ENCODE measurements around the gene CFAP126.

The CFAP126 gene

GRCh38 chr1:161373442-161373841 is 5.8 kb upstream of the CFAP126 start:
- H3K27me3 Mint-ChIP-seq, result no peaks in the 10 kb centered on the region
- no peak overlapping the region for H3K4me3 Mint-ChIP-seq
- DNase-seq (ENCODE audit: low spot score in 2 of 2) (no peak), ATAC-seq (replicated peaks; ENCODE audit: extremely low read depth, poor library complexity, severe bottlenecking) (no peak)
- no peaks in the 10 kb centered on the region for H3K9me3 Mint-ChIP-seq
- H3K4me1 Mint-ChIP-seq, result no peaks in the 10 kb centered on the region
- H3K27ac Mint-ChIP-seq (ENCODE audit: low read depth), result no peak overlapping the region
- H3K36me3 Mint-ChIP-seq (ENCODE audit: insufficient read depth), result no peaks in the 10 kb centered on the region

- DNase-seq (ENCODE audit: low spot score in 2 of 2) (no peak), ATAC-seq (replicated peaks; ENCODE audit: extremely low read depth, poor library complexity, severe bottlenecking) (no peak)
- H3K36me3 Mint-ChIP-seq (ENCODE audit: insufficient read depth), result peaks cover 22% of the 10 kb centered on the region
- no peaks in the 10 kb centered on the region for H3K9me3 Mint-ChIP-seq
- H3K4me3 Mint-ChIP-seq, result no peak overlapping the region
- no peaks in the 10 kb centered on the region for H3K27me3 Mint-ChIP-seq
- peak overlapping the region; percentile 75 for H3K27ac Mint-ChIP-seq (ENCODE audit: low read depth)
- peaks cover 7% of the 10 kb centered on the region for H3K4me1 Mint-ChIP-seq
Measured at GRCh38 chr1:161365207-161365606, 2.5 kb downstream of the CFAP126 start.

- H3K4me1 Mint-ChIP-seq, result peaks cover 7% of the 10 kb centered on the region
- no peak overlapping the region for H3K4me3 Mint-ChIP-seq
- H3K27me3 Mint-ChIP-seq, result no peaks in the 10 kb centered on the region
- peaks cover 25% of the 10 kb centered on the region for H3K36me3 Mint-ChIP-seq (ENCODE audit: insufficient read depth)
- DNase-seq (ENCODE audit: low spot score in 2 of 2) (no peak), ATAC-seq (replicated peaks; ENCODE audit: extremely low read depth, poor library complexity, severe bottlenecking) (no peak)
- peak overlapping the region; percentile 75 for H3K27ac Mint-ChIP-seq (ENCODE audit: low read depth)
- H3K9me3 Mint-ChIP-seq, result no peaks in the 10 kb centered on the region
Measured at GRCh38 chr1:161364332-161364731, 3.3 kb downstream of the CFAP126 start.

- DNase-seq (ENCODE audit: low spot score in 2 of 2) (no peak), ATAC-seq (replicated peaks; ENCODE audit: extremely low read depth, poor library complexity, severe bottlenecking) (no peak)
- H3K4me1 Mint-ChIP-seq, result no peaks in the 10 kb centered on the region
- H3K27ac Mint-ChIP-seq (ENCODE audit: low read depth), result no peak overlapping the region
- no peaks in the 10 kb centered on the region for H3K9me3 Mint-ChIP-seq
- no peaks in the 10 kb centered on the region for H3K27me3 Mint-ChIP-seq
- peaks cover 45% of the 10 kb centered on the region for H3K36me3 Mint-ChIP-seq (ENCODE audit: insufficient read depth)
- H3K4me3 Mint-ChIP-seq, result no peak overlapping the region
Measured at GRCh38 chr1:161359291-161359690, 8.4 kb downstream of the CFAP126 start.

- H3K27ac Mint-ChIP-seq (ENCODE audit: low read depth), result no peak overlapping the region
- no peak for DNase-seq (ENCODE audit: low spot score in 2 of 2)
- no peak overlapping the region for H3K4me3 Mint-ChIP-seq
- no peaks in the 10 kb centered on the region for H3K9me3 Mint-ChIP-seq
- no peaks in the 10 kb centered on the region for H3K27me3 Mint-ChIP-seq
- peaks cover 36% of the 10 kb centered on the region for H3K36me3 Mint-ChIP-seq (ENCODE audit: insufficient read depth)
- no peak for ATAC-seq (replicated peaks; ENCODE audit: extremely low read depth, poor library complexity, severe bottlenecking)
- no peaks in the 10 kb centered on the region for H3K4me1 Mint-ChIP-seq
Measured at GRCh38 chr1:161357073-161357472, 10.6 kb downstream of the CFAP126 start.

GRCh38 chr1:161351482-161351881 is 16.2 kb downstream of the CFAP126 start:
- no peaks in the 10 kb centered on the region for H3K4me1 Mint-ChIP-seq
- no peaks in the 10 kb centered on the region for H3K27me3 Mint-ChIP-seq
- peaks cover 18% of the 10 kb centered on the region for H3K36me3 Mint-ChIP-seq (ENCODE audit: insufficient read depth)
- no peak overlapping the region for H3K4me3 Mint-ChIP-seq
- H3K27ac Mint-ChIP-seq (ENCODE audit: low read depth), result no peak overlapping the region
- DNase-seq (ENCODE audit: low spot score in 2 of 2) (no peak), ATAC-seq (replicated peaks; ENCODE audit: extremely low read depth, poor library complexity, severe bottlenecking) (no peak)
- no peaks in the 10 kb centered on the region for H3K9me3 Mint-ChIP-seq

GRCh38 chr1:161350671-161351070 is 17.0 kb downstream of the CFAP126 start:
- DNase-seq (ENCODE audit: low spot score in 2 of 2), result no peak
- H3K4me3 Mint-ChIP-seq, result no peak overlapping the region
- ATAC-seq (replicated peaks; ENCODE audit: extremely low read depth, poor library complexity, severe bottlenecking), result no peak
- H3K9me3 Mint-ChIP-seq, result no peaks in the 10 kb centered on the region
- H3K27me3 Mint-ChIP-seq, result no peaks in the 10 kb centered on the region
- H3K4me1 Mint-ChIP-seq, result no peaks in the 10 kb centered on the region
- H3K36me3 Mint-ChIP-seq (ENCODE audit: insufficient read depth), result peaks cover 15% of the 10 kb centered on the region
- H3K27ac Mint-ChIP-seq (ENCODE audit: low read depth), result no peak overlapping the region

GRCh38 chr1:161342821-161343220 is 24.9 kb downstream of the CFAP126 start:
- Mint-ChIP-seq H3K27ac (ENCODE audit: low read depth) (no peak overlapping the region), H3K36me3 (ENCODE audit: insufficient read depth) (peaks cover 35% of the 10 kb centered on the region), H3K9me3 (no peaks in the 10 kb centered on the region), H3K27me3 (no peaks in the 10 kb centered on the region), H3K4me3 (no peak overlapping the region), H3K4me1 (peaks cover 6% of the 10 kb centered on the region)
- ATAC-seq (replicated peaks; ENCODE audit: extremely low read depth, poor library complexity, severe bottlenecking), result no peak
- DNase-seq (ENCODE audit: low spot score in 2 of 2), result no peak

- H3K27me3 Mint-ChIP-seq, result no peaks in the 10 kb centered on the region
- DNase-seq (ENCODE audit: low spot score in 2 of 2), result no peak
- no peaks in the 10 kb centered on the region for H3K9me3 Mint-ChIP-seq
- no peak overlapping the region for H3K27ac Mint-ChIP-seq (ENCODE audit: low read depth)
- no peak for ATAC-seq (replicated peaks; ENCODE audit: extremely low read depth, poor library complexity, severe bottlenecking)
- H3K36me3 Mint-ChIP-seq (ENCODE audit: insufficient read depth), result peaks cover 35% of the 10 kb centered on the region
- H3K4me3 Mint-ChIP-seq, result no peak overlapping the region
- peaks cover 6% of the 10 kb centered on the region for H3K4me1 Mint-ChIP-seq
Measured at GRCh38 chr1:161342177-161342576, 25.5 kb downstream of the CFAP126 start.

GRCh38 chr1:161335796-161336195 is 31.9 kb downstream of the CFAP126 start:
- DNase-seq (ENCODE audit: low spot score in 2 of 2) (no peak), ATAC-seq (replicated peaks; ENCODE audit: extremely low read depth, poor library complexity, severe bottlenecking) (no peak)
- Mint-ChIP-seq H3K4me1 (peaks cover 5% of the 10 kb centered on the region), H3K9me3 (no peaks in the 10 kb centered on the region), H3K27me3 (no peaks in the 10 kb centered on the region), H3K27ac (ENCODE audit: low read depth) (no peak overlapping the region), H3K36me3 (ENCODE audit: insufficient read depth) (peaks cover 57% of the 10 kb centered on the region), H3K4me3 (no peak overlapping the region)

- no peak for DNase-seq (ENCODE audit: low spot score in 2 of 2)
Measured at GRCh38 chr1:161333166-161333565, 34.5 kb downstream of the CFAP126 start.

GRCh38 chr1:161330346-161330745 is 37.3 kb downstream of the CFAP126 start:
- no peak for DNase-seq (ENCODE audit: low spot score in 2 of 2)
- H3K4me3 Mint-ChIP-seq, result no peak overlapping the region
- H3K36me3 Mint-ChIP-seq (ENCODE audit: insufficient read depth), result peaks cover 70% of the 10 kb centered on the region
- no peaks in the 10 kb centered on the region for H3K9me3 Mint-ChIP-seq
- H3K27ac Mint-ChIP-seq (ENCODE audit: low read depth), result no peak overlapping the region
- no peak for ATAC-seq (replicated peaks; ENCODE audit: extremely low read depth, poor library complexity, severe bottlenecking)
- H3K4me1 Mint-ChIP-seq, result peaks cover 5% of the 10 kb centered on the region
- H3K27me3 Mint-ChIP-seq, result no peaks in the 10 kb centered on the region

More at GRCh38 chr1:161333166-161333565, 34.5 kb downstream of the CFAP126 start:
- Mint-ChIP-seq H3K4me3 (no peak overlapping the region), H3K9me3 (no peaks in the 10 kb centered on the region), H3K36me3 (ENCODE audit: insufficient read depth) (peaks cover 56% of the 10 kb centered on the region), H3K27ac (ENCODE audit: low read depth) (no peak overlapping the region), H3K4me1 (peaks cover 5% of the 10 kb centered on the region), H3K27me3 (no peaks in the 10 kb centered on the region)
- ATAC-seq (replicated peaks; ENCODE audit: extremely low read depth, poor library complexity, severe bottlenecking), result no peak

GRCh38 chr1:161324020-161324419 is 43.7 kb downstream of the CFAP126 start:
- peaks cover 6% of the 10 kb centered on the region for H3K4me1 Mint-ChIP-seq
- DNase-seq (ENCODE audit: low spot score in 2 of 2) (no peak), ATAC-seq (replicated peaks; ENCODE audit: extremely low read depth, poor library complexity, severe bottlenecking) (peak; percentile 95)
- no peaks in the 10 kb centered on the region for H3K9me3 Mint-ChIP-seq
- no peaks in the 10 kb centered on the region for H3K27me3 Mint-ChIP-seq
- peak overlapping the region; percentile 74 for H3K27ac Mint-ChIP-seq (ENCODE audit: low read depth)
- H3K36me3 Mint-ChIP-seq (ENCODE audit: insufficient read depth), result peaks cover 39% of the 10 kb centered on the region
- H3K4me3 Mint-ChIP-seq, result peak overlapping the region; percentile 21
